Caco-2 (cell line): Measurements from ENCODE around the gene COG4. TPM values are rescaled to one million over a fixed set of nuclear protein-coding genes. Genes with fewer than 3 reads are reported as not detected.
A peak's percentile ranks its signal among the peaks of the same experiment; 100 is the strongest.

Source experiments
- BruUV-seq: library from RNA; stranded (reverse); fragments of 400-500 nt; replicated peaks from 2 replicates; lab custom pipeline; 2021; lab: Mats Ljungman, UMichigan
- CTCF ChIA-PET: fragments of 300-600 bp; sonication (Branson Sonifier 250); formaldehyde crosslinking; loops from one replicate; lab custom pipeline; 2022; ENCODE audit warnings: antibody characterized with exemption; lab: Charles Lee
- POLR2A ChIA-PET: fragments of 300-600 bp; sonication (Branson Sonifier 250); formaldehyde crosslinking; loops from one replicate; lab custom pipeline; 2022; ENCODE audit warnings: antibody characterized with exemption; lab: Charles Lee
- DNase-seq, 2 experiments: peaks; one replicate each; pipeline versions ENCODE4 v3.0.0 to v3.0.0-alpha.2; 2020 to 2022
- H3K27me3 ChIP-seq: replicated peaks from 2 replicates; pipeline ENCODE4 v1.6.0; 2011; ENCODE audit warnings: low read length; ENCODE audit not compliant: control insufficient read depth, insufficient read depth
- H3K36me3 ChIP-seq: 2 replicates; pipeline ENCODE4 v1.5.1; 2011; ENCODE audit warnings: low read length; ENCODE audit not compliant: control insufficient read depth, insufficient read depth
- H3K4me1 ChIP-seq: fragments of 250-450 bp; sonication (Bioruptor Pico); 2 replicates; pipeline ENCODE4 v1.5.1; 2020; ENCODE audit warnings: mild to moderate bottlenecking
- H3K4me3 ChIP-seq: 2 replicates; pipeline ENCODE4 v1.5.1; 2011; ENCODE audit warnings: low read depth, mild to moderate bottlenecking, control low read depth, low read length
- H3K9me3 ChIP-seq: fragments of 250-450 bp; sonication (Bioruptor Pico); 2 replicates; pipeline ENCODE4 v1.5.1; 2020; ENCODE audit warnings: mild to moderate bottlenecking, moderate library complexity
- H3K27ac Mint-ChIP-seq: one replicate; pipeline ENCODE4 v1.8.0; 2022; ENCODE audit warnings: mixed read lengths; ENCODE audit not compliant: unreplicated experiment
- H3K27me3 Mint-ChIP-seq: one replicate; pipeline ENCODE4 v1.8.0; 2022; ENCODE audit warnings: mixed read lengths; ENCODE audit not compliant: insufficient read depth, unreplicated experiment
- H3K36me3 Mint-ChIP-seq: one replicate; pipeline ENCODE4 v1.8.0; 2022; ENCODE audit warnings: mild to moderate bottlenecking, mixed read lengths; ENCODE audit not compliant: insufficient read depth, unreplicated experiment
- H3K4me1 Mint-ChIP-seq: one replicate; pipeline ENCODE4 v1.8.0; 2022; ENCODE audit warnings: low read depth, mixed read lengths; ENCODE audit not compliant: unreplicated experiment
- H3K4me3 Mint-ChIP-seq: one replicate; pipeline ENCODE4 v1.8.0; 2022; ENCODE audit warnings: mild to moderate bottlenecking, moderate library complexity, mixed read lengths; ENCODE audit not compliant: unreplicated experiment
- H3K9me3 Mint-ChIP-seq: one replicate; pipeline ENCODE4 v1.8.0; 2022; ENCODE audit warnings: mixed read lengths; ENCODE audit not compliant: unreplicated experiment
- intact Hi-C: fragments of 100-400 bp; cut with micrococcal nuclease; formaldehyde crosslinking; loops from one replicate; pipeline ENCODE4 v1.10.0; 2022; ENCODE audit not compliant: unreplicated experiment
- total RNA-seq: library from RNA; stranded (reverse); gene quantifications from 2 replicates; pipeline ENCODE4 v1.2.3, GENCODE V29; 2022
- TF ChIP-seq, protein P1 (sequence below), 2 experiments: fragments of 200-600 bp in 1 of 2; IDR thresholded peaks; 1 replicate in 1 of 2; 2 replicates in 1 of 2; pipeline versions ENCODE4 v1.5.1 to v1.8.0; 2011 to 2022; ENCODE audit warnings: antibody characterized with exemption in 1 of 2, control low read depth in 1 of 2, inconsistent platforms in 1 of 2, low read depth in 1 of 2, low read length in 1 of 2, mild to moderate bottlenecking in 1 of 2, moderate library complexity in 1 of 2; ENCODE audit not compliant: insufficient read depth in 1 of 2, severe bottlenecking in 1 of 2, unreplicated experiment in 1 of 2

COG4 gene
- total RNA-seq, 1 experiment from 2014 or later = 88.5 TPM

DNA sequence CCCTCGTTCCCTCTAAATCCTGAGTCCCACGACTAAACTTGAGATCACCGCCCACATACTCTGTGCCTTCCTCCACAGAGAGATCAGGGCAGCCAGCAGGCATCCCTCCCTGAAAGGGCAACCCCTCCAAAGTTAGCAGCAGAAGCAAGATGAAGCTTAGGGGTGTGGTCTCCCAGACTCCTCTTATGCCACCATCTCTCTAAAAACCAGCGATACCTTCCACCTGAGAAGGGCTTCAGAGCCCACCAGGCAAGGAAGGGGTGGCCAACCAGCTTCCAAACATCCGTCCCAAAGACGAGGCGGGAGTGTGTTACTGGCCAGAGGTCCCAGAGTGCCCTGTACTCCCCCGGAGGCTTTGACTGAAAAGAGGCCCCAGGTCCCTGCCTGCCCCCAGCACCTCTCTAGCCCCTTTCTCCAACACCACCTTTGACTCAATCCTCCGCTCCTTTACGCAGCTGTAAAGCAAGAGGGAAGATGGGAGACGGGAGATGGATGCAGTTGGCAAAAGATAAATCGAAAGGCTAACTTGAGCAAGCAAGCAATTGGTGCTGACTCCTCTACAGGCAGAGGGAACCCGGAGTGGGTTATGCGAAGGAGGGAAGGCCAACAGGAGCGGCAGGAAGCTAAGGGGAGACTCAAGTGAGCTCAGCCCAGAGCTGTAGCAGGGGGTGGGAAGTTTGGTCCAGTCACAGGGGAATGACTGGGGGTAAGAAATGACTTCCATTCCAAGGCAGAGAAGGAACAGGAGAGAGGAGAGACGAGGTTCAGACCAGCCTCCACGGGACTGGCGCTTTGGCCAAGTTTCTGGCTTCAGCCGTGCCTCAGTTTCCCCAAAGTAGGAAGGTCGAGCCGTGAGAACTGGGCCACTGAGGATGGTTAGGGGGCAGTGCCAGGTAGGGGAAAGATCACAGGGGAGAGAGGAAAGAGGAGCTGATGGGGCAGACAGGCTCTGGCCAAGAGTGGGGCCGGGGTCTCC lies 85.5 kb downstream of the COG4 start:
- peak overlapping the region; percentile 90 for H3K4me3 ChIP-seq
- peaks cover 30% of the 10 kb centered on the region for H3K4me1 Mint-ChIP-seq
- TF ChIP-seq, protein P1, sequence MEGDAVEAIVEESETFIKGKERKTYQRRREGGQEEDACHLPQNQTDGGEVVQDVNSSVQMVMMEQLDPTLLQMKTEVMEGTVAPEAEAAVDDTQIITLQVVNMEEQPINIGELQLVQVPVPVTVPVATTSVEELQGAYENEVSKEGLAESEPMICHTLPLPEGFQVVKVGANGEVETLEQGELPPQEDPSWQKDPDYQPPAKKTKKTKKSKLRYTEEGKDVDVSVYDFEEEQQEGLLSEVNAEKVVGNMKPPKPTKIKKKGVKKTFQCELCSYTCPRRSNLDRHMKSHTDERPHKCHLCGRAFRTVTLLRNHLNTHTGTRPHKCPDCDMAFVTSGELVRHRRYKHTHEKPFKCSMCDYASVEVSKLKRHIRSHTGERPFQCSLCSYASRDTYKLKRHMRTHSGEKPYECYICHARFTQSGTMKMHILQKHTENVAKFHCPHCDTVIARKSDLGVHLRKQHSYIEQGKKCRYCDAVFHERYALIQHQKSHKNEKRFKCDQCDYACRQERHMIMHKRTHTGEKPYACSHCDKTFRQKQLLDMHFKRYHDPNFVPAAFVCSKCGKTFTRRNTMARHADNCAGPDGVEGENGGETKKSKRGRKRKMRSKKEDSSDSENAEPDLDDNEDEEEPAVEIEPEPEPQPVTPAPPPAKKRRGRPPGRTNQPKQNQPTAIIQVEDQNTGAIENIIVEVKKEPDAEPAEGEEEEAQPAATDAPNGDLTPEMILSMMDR (IDR thresholded peaks at IDR 0.05; ENCODE audit: insufficient read depth in 1 of 2, low read depth in 1 of 2, low read length in 1 of 2, severe bottlenecking in 1 of 2, unreplicated experiment in 1 of 2) = no peak
- H3K27ac Mint-ChIP-seq = peak overlapping the region; percentile 58
- no peaks in the 10 kb centered on the region for H3K9me3 ChIP-seq
- BruUV-seq = no TSS peak
- CTCF ChIA-PET = interaction anchor here (1.0 to 2.9 kb wide), 3 partner anchors 57 to 215 kb away, joined by 4 to 12 read pairs (median 7); no protein-coding TSS in a partner anchor
- no peaks in the 10 kb centered on the region; the same call in none of the 2 replicates for H3K36me3 ChIP-seq
- peak overlapping the region; percentile 92 for H3K4me3 Mint-ChIP-seq
- H3K4me1 ChIP-seq = peaks cover 40% of the 10 kb centered on the region
- H3K9me3 Mint-ChIP-seq = no peaks in the 10 kb centered on the region
- no peak for DNase-seq
- H3K36me3 Mint-ChIP-seq = peaks cover 8% of the 10 kb centered on the region
- H3K27me3 Mint-ChIP-seq = no peaks in the 10 kb centered on the region
- no peaks in the 10 kb centered on the region for H3K27me3 ChIP-seq
- POLR2A ChIA-PET = interaction anchor here (0.5 to 0.9 kb wide), 4 partner anchors 10 to 149 kb away, joined by 3 to 6 read pairs (median 4); partner anchors contain the start of gene AARS1
- intact Hi-C loops = loop anchor here (2.0 kb wide), 1 partner anchor 43 kb away; no protein-coding TSS in a partner anchor

DNA sequence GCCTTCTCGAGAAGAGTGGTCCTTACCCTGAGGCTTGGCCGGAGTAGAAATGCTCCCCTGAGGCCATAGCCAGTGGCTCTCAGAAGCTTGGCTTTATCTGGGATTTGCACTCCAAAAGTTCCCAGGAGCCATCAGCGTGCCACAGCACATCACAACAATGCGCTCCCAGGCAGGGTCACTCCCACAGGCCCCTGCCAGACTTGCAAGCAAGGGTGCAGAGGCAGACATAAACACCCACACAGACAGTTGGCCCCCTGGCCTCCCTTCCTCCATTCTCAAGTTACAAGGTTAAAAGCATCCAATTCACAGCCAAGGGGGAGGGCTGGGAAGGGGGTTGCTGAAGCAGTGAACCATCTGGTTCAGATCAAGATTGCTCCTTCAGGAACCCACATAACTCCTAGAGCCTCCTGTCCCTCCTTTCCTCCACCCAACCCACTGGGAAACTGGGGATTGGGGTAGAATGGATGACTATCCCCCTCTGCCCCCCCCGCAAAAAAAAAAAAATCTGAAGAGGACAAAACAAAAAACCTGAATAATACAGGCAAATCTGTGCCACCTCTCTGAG lies 86.3 kb downstream of the COG4 start:
- Mint-ChIP-seq H3K27me3 (no peaks in the 10 kb centered on the region), H3K4me1 (peaks cover 36% of the 10 kb centered on the region), H3K27ac (peak overlapping the region; percentile 58), H3K9me3 (no peaks in the 10 kb centered on the region), H3K36me3 (peaks cover 8% of the 10 kb centered on the region), H3K4me3 (peak overlapping the region; percentile 92)
- intact Hi-C loops = no loop called here
- CTCF ChIA-PET = interaction anchor here (2.9 kb wide), 1 partner anchor 56 kb away, joined by 12 read pairs; no protein-coding TSS in a partner anchor
- Histone ChIP-seq H3K4me1 (peaks cover 45% of the 10 kb centered on the region), H3K36me3 (no peaks in the 10 kb centered on the region; the same call in none of the 2 replicates), H3K9me3 (no peaks in the 10 kb centered on the region), H3K27me3 (no peaks in the 10 kb centered on the region), H3K4me3 (peak overlapping the region; percentile 90)
- BruUV-seq = TSS peak; percentile 50
- peak in 1 of 2 experiments; percentile 58 for DNase-seq
- POLR2A ChIA-PET = interaction anchor here (0.9 kb wide), 1 partner anchor 56 kb away, joined by 4 read pairs; no protein-coding TSS in a partner anchor
- TF ChIP-seq, protein P1 (IDR thresholded peaks at IDR 0.05; ENCODE audit: insufficient read depth in 1 of 2, low read depth in 1 of 2, low read length in 1 of 2, severe bottlenecking in 1 of 2, unreplicated experiment in 1 of 2) = no peak
